HG02610 (cell line): ENCODE results near the gene ASCC3.

Source experiments
- ATAC-seq: cut with Tn5 transposase; IDR thresholded peaks from one replicate; pipeline ENCODE4 v1.9.1; 2021; ENCODE audit warnings: mild to moderate bottlenecking, moderate library complexity; ENCODE audit not compliant: unreplicated experiment

Gene ASCC3

GRCh38 chr6:100469101-100469859 lies 411.8 kb downstream of the ASCC3 start:
- ATAC-seq, result no peak

- no peak for ATAC-seq
Measured at GRCh38 chr6:100468016-100468622, 413.0 kb downstream of the ASCC3 start.

GRCh38 chr6:100467129-100468015 lies 413.8 kb downstream of the ASCC3 start:
- no peak for ATAC-seq

- no peak for ATAC-seq
Measured at GRCh38 chr6:100466410-100467128, 414.6 kb downstream of the ASCC3 start.

GRCh38 chr6:100465701-100466409 lies 415.3 kb downstream of the ASCC3 start:
- ATAC-seq, result no peak

- ATAC-seq, result peak; percentile 94
Measured at GRCh38 chr6:100464903-100465700, 416.0 kb downstream of the ASCC3 start, which contains the start of gene SIM1. TSS of gene SIM1 (minus strand) at chr6:100464921. CDS start at chr6:100463468, 1,453 bp downstream.

GRCh38 chr6:100464162-100464851 lies 416.8 kb downstream of the ASCC3 start:
- no peak for ATAC-seq

GRCh38 chr6:100463630-100464161 lies 417.4 kb downstream of the ASCC3 start:
- no peak for ATAC-seq

GRCh38 chr6:100462706-100463629 lies 418.2 kb downstream of the ASCC3 start:
- no peak for ATAC-seq

- ATAC-seq, result peak; percentile 44
Measured at GRCh38 chr6:100461917-100462705, 419.0 kb downstream of the ASCC3 start.

GRCh38 chr6:100461278-100461916 lies 419.7 kb downstream of the ASCC3 start:
- no peak for ATAC-seq

GRCh38 chr6:100460650-100461204 lies 420.4 kb downstream of the ASCC3 start:
- ATAC-seq, result no peak

- no peak for ATAC-seq
Measured at GRCh38 chr6:100459592-100460184, 421.4 kb downstream of the ASCC3 start.

- no peak for ATAC-seq
Measured at GRCh38 chr6:100458841-100459591, 422.1 kb downstream of the ASCC3 start.
